Loucy (cell line): Measurements from ENCODE around the gene B4GALT3.

Experiments used
- H2AFZ ChIP-seq: fragments of 200-600 bp; sonication (generic); 2 replicates; pipeline ENCODE4 v1.6.0; 2016; ENCODE audit warnings: antibody characterized with exemption, mild to moderate bottlenecking, low read length, moderate library complexity
- H3F3A ChIP-seq: fragments of 200-600 bp; 2 replicates; pipeline ENCODE4 v1.6.0; 2016; ENCODE audit warnings: antibody characterized with exemption, low read depth, mild to moderate bottlenecking
- H3K27me3 ChIP-seq: fragments of 200-600 bp; sonication (generic); 2 replicates; pipeline ENCODE4 v1.6.1; 2014; ENCODE audit warnings: low read length, mild to moderate bottlenecking; ENCODE audit not compliant: insufficient read depth, poor library complexity, severe bottlenecking
- H3K36me3 ChIP-seq: fragments of 200-600 bp; sonication (generic); 2 replicates; pipeline ENCODE4 v1.6.1; 2016; ENCODE audit warnings: low read length; ENCODE audit not compliant: insufficient read depth
- H3K4me1 ChIP-seq: fragments of 200-600 bp; sonication (generic); 2 replicates; pipeline ENCODE4 v1.5.1; 2014; ENCODE audit warnings: low read length, mild to moderate bottlenecking; ENCODE audit not compliant: insufficient read depth, poor library complexity, severe bottlenecking
- H3K4me2 ChIP-seq: fragments of 200-600 bp; sonication (generic); 2 replicates; pipeline ENCODE4 v1.6.0; 2014; ENCODE audit warnings: antibody characterized with exemption, low read length, low read depth, mild to moderate bottlenecking; ENCODE audit not compliant: poor library complexity, severe bottlenecking
- H3K4me3 ChIP-seq: fragments of 200-600 bp; sonication (generic); 2 replicates; pipeline ENCODE4 v1.5.1; 2014; ENCODE audit warnings: low read length, mild to moderate bottlenecking, mixed read lengths; ENCODE audit not compliant: poor library complexity, severe bottlenecking
- H3K79me2 ChIP-seq: fragments of 200-600 bp; sonication (generic); 2 replicates; pipeline ENCODE4 v1.6.1; 2014; ENCODE audit warnings: low read length; ENCODE audit not compliant: insufficient read depth
- H3K9ac ChIP-seq: fragments of 200-600 bp; sonication (generic); 2 replicates; pipeline ENCODE4 v1.6.0; 2014; ENCODE audit warnings: mild to moderate bottlenecking, low read depth, low read length, moderate library complexity; ENCODE audit not compliant: poor library complexity, severe bottlenecking
- H3K9me2 ChIP-seq: fragments of 200-600 bp; sonication (generic); replicated peaks from 2 replicates; pipeline ENCODE4 v1.6.1; 2016; ENCODE audit warnings: low read depth, low read length, mixed read lengths
- H3K9me3 ChIP-seq: fragments of 200-600 bp; sonication (generic); 2 replicates; pipeline ENCODE4 v1.6.1; 2014; ENCODE audit warnings: mild to moderate bottlenecking, antibody characterized with exemption, low read length, low read depth; ENCODE audit not compliant: insufficient read depth
- H4K20me1 ChIP-seq: fragments of 200-600 bp; sonication (generic); 2 replicates; pipeline ENCODE4 v1.6.0; 2014; ENCODE audit warnings: antibody characterized with exemption, low read length, mild to moderate bottlenecking; ENCODE audit not compliant: insufficient read depth, poor library complexity, severe bottlenecking
- EZH2phosphoT487 ChIP-seq: fragments of 200-600 bp; IDR thresholded peaks from 2 replicates; pipeline ENCODE4 v1.6.1; 2018; ENCODE audit warnings: antibody characterized with exemption, mild to moderate bottlenecking, moderate library complexity, borderline replicate concordance
- TF ChIP-seq, protein P1 (sequence below): fragments of 200-600 bp; sonication (generic); conservative IDR thresholded peaks from 2 replicates; pipeline ENCODE4 v1.5.1; 2014; ENCODE audit warnings: mild to moderate bottlenecking, antibody characterized with exemption, low read length

Gene B4GALT3

DNA sequence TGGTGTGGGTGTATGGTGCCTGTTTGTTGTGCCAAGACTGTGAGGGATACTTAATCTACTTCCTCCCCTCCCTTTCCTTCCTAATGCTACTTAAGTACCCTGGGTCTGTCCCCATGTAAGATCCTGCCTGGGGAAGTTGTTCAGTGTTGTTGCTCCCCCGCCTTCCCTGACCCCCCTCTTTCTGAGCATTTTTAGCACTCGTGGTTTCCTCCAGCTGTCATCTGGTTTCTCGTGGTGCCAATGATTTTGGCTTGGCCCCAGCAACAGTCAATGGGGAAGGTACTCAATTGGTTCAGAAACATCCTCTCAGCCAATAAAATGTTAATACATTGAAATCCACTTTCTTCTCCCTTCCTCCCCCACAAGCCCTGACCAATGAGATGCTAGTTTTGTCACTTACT lies 8.0 kb upstream of the B4GALT3 start:
- H2AFZ ChIP-seq = peak overlapping the region; percentile 21; the same call in 1 of the 2 replicates
- H3K27me3 ChIP-seq = no peaks in the 10 kb centered on the region
- peaks cover 46% of the 10 kb centered on the region for H3K4me1 ChIP-seq
- peak overlapping the region; percentile 47 for H3K4me3 ChIP-seq
- peak overlapping the region; percentile 65 for H3K9ac ChIP-seq
- no peaks in the 10 kb centered on the region for H3K9me3 ChIP-seq
- H3K79me2 ChIP-seq = no peaks in the 10 kb centered on the region
- no peak for TF ChIP-seq EZH2phosphoT487
- TF ChIP-seq, protein P1, sequence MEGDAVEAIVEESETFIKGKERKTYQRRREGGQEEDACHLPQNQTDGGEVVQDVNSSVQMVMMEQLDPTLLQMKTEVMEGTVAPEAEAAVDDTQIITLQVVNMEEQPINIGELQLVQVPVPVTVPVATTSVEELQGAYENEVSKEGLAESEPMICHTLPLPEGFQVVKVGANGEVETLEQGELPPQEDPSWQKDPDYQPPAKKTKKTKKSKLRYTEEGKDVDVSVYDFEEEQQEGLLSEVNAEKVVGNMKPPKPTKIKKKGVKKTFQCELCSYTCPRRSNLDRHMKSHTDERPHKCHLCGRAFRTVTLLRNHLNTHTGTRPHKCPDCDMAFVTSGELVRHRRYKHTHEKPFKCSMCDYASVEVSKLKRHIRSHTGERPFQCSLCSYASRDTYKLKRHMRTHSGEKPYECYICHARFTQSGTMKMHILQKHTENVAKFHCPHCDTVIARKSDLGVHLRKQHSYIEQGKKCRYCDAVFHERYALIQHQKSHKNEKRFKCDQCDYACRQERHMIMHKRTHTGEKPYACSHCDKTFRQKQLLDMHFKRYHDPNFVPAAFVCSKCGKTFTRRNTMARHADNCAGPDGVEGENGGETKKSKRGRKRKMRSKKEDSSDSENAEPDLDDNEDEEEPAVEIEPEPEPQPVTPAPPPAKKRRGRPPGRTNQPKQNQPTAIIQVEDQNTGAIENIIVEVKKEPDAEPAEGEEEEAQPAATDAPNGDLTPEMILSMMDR = no peak
- H4K20me1 ChIP-seq = no peaks in the 10 kb centered on the region
- H3K4me2 ChIP-seq = peak overlapping the region; percentile 70
- H3F3A ChIP-seq = 0 out of 2 replicates have a peak, but pooled peaks cover 5% of the 10 kb centered on the region
- no peaks in the 10 kb centered on the region for H3K9me2 ChIP-seq
- no peaks in the 10 kb centered on the region for H3K36me3 ChIP-seq

DNA sequence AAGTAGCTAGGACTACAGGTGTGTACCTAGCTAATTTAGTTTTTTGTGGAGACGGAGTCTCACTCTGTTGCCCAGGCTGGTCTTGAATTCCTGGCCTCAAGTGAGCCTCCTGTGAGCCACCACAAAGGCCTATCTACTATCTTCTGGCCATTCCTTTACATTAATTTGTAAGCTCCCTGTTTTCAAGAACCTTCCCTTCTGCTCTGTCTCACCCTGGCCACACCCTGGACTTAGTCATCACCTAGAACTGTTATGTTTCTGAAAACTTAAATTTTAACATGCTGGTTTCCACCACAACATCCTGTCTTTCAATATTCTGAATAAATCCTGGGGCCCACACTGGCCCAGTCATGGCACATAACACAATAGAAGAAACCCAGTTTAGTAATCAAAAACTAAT lies 4.9 kb upstream of the B4GALT3 start:
- Histone ChIP-seq H2AFZ (peak overlapping the region; percentile 27; the same call in 1 of the 2 replicates), H3K4me3 (peak overlapping the region; percentile 36), H3K9me3 (no peaks in the 10 kb centered on the region), H3F3A (0 out of 2 replicates have a peak, but pooled peaks cover 5% of the 10 kb centered on the region), H3K27me3 (no peaks in the 10 kb centered on the region), H3K36me3 (no peaks in the 10 kb centered on the region), H3K9me2 (no peaks in the 10 kb centered on the region), H3K79me2 (peaks cover under 1% of the 10 kb centered on the region; the same call in 1 of the 2 replicates), H3K9ac (peak overlapping the region; percentile 25), H4K20me1 (no peaks in the 10 kb centered on the region), H3K4me2 (peak overlapping the region; percentile 59), H3K4me1 (peaks cover 52% of the 10 kb centered on the region)
- TF ChIP-seq, protein P1 = no peak
- no peak for TF ChIP-seq EZH2phosphoT487

DNA sequence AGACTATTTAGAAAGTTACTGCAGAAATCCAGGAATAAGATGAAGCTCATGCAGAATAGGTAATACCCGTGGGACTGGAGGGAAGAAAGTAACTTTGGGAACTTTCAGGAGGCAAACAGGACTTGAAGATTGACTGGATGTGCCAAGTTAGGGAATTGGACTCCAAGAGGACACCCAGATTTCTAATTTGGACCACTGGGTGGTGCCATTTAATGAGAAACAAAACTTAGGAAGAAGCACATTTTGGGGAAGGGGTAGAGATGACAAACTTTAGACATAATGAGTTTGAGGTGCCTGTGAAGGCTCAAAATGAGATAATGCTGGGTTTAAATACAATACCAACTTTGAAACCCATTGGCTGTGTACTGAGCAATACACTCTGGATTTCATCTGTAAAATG lies 3.3 kb upstream of the B4GALT3 start:
- H3F3A ChIP-seq = 0 out of 2 replicates have a peak, but pooled peaks cover 1% of the 10 kb centered on the region
- H3K79me2 ChIP-seq = peaks cover 16% of the 10 kb centered on the region
- no peaks in the 10 kb centered on the region for H3K27me3 ChIP-seq
- H3K4me2 ChIP-seq = no peak overlapping the region
- no peaks in the 10 kb centered on the region for H3K9me3 ChIP-seq
- peaks cover 6% of the 10 kb centered on the region for H4K20me1 ChIP-seq
- no peaks in the 10 kb centered on the region for H3K9me2 ChIP-seq
- no peak overlapping the region for H3K4me3 ChIP-seq
- no peak overlapping the region for H3K9ac ChIP-seq
- no peaks in the 10 kb centered on the region for H3K36me3 ChIP-seq
- H3K4me1 ChIP-seq = peaks cover 50% of the 10 kb centered on the region
- no peak overlapping the region for H2AFZ ChIP-seq
- TF ChIP-seq, protein P1 = peak; percentile 66
- no peak for TF ChIP-seq EZH2phosphoT487
